Uterine smooth muscle cell (primary cell): ENCODE data around the gene NEURL3. TPM values are rescaled to one million over a fixed set of nuclear protein-coding genes. Genes with fewer than 3 reads are reported as not detected.

Experiments
- total RNA-seq: library from RNA; depleted of rRNA; stranded (reverse); fragments of >200 nt; gene quantifications from 2 replicates; pipeline ENCODE4 v1.2.3, GENCODE V29; 2014

Gene NEURL3, protein sequence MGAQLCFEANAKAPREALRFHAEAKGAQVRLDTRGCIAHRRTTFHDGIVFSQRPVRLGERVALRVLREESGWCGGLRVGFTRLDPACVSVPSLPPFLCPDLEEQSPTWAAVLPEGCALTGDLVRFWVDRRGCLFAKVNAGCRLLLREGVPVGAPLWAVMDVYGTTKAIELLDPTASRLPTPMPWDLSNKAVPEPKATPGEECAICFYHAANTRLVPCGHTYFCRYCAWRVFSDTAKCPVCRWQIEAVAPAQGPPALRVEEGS
- 0.11 TPM in 1 of 2 replicates, not detected in the other for total RNA-seq

DNA sequence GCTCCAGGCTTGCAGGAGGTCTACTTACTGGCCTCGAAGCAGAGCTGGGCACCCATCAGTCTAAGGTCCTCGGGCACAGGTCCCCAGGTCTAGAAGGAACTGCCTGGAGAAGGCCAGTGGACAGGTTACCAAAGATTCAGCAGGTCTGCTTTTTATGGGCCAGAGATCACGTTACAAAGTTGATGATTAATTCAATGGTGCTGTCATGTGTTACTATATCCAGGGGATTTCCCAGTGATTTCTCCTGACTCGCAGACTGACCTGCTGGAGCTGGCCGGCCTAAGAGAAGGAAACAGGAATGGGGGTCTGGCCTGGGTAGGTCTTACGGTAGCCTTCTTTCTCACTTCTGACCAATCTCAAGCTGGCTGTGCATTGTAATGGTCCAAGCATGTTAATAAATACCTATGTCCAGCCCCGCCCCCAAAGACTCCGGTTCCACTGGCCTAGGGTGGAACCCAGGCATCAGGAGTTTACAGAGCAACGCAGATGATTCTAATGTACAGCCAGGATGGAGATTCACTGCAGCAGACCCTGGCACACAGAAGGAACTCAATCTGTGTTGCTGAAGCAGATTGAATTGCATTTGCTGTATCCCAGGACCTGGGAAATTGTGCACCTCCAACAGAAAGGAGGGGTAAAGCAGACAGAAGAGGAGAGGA, at the start of gene NEURL3:
NEURL3 (minus strand) TSS at position 127 of the 659 bp plus-strand sequence; CDS start at position 56, 71 bp downstream.

GRCh38 chr2:96536445-96537065, 31.4 kb upstream of the NEURL3 start, which contains the start of gene ARID5A:
Gene ARID5A, plus strand, starts transcription at chr2:96536752. Its CDS starts 75 bp downstream, at chr2:96536827.

Other genes starting within 250 kb of the NEURL3 start
- 11.8 and 16.7 TPM in 2 replicates for gene TMEM127, start 239.4 kb downstream of the NEURL3 start, total RNA-seq
- gene CIAO1, start 239.1 kb downstream of the NEURL3 start, total RNA-seq = 82.6 and 87.7 TPM in 2 replicates
- 49.4 and 65.4 TPM in 2 replicates for gene SNRNP200, start 199.8 kb downstream of the NEURL3 start, total RNA-seq
- gene ITPRIPL1, start 180.0 kb downstream of the NEURL3 start, total RNA-seq = 5.1 and 5.9 TPM in 2 replicates
- gene NCAPH, start 169.6 kb downstream of the NEURL3 start, total RNA-seq = 8.4 and 45.2 TPM in 2 replicates
- gene ARID5A, start 31.4 kb upstream of the NEURL3 start, total RNA-seq = 11.0 and 11.8 TPM in 2 replicates
- 47.0 and 47.5 TPM in 2 replicates for gene KANSL3, start 133.0 kb upstream of the NEURL3 start, total RNA-seq
- 1.5 and 1.6 TPM in 2 replicates for gene FER1L5, start 137.4 kb upstream of the NEURL3 start, total RNA-seq
- gene LMAN2L, start 234.7 kb upstream of the NEURL3 start, total RNA-seq = 24.0 and 33.0 TPM in 2 replicates